ENCODE data around the gene LIF. TPM values are rescaled to one million over a fixed set of nuclear protein-coding genes. Genes with fewer than 3 reads are reported as not detected.

Gene LIF
- total and polyA plus RNA-seq, 2 of the 4 experiments (the other 2 are of a cell fraction) = 130 to 214 TPM

- H3K9me3 ChIP-seq (ENCODE audit: control insufficient read depth, insufficient read depth, low read length) = no peaks in the 10 kb centered on the region
- H3K23ac ChIP-seq (ENCODE audit: low read depth, low read length) = no peak overlapping the region
- no peak for ATAC-seq (ENCODE audit: low read depth)
- no CpG with 5 or more reads among the region's 7 CpGs for WGBS, 2 experiments (ENCODE audit: extremely low coverage in 2 of 2, insufficient read length in 1 of 2)
- H3K4me3 ChIP-seq (ENCODE audit: insufficient read depth, low read depth, low read length) = no peak overlapping the region
- no peak overlapping the region for H3K14ac ChIP-seq (replicated peaks; ENCODE audit: low read depth, low read length)
- 0 out of 4 replicates have a peak, but pooled peaks cover 0 to 5% of the 10 kb centered on the region in 2 experiments for H3K79me1 ChIP-seq (ENCODE audit: low read depth in 1 of 2, low read length in 2 of 2)
- no peak overlapping the region for H3K18ac ChIP-seq (ENCODE audit: low read depth, low read length)
- H3K27ac ChIP-seq (ENCODE audit: insufficient read depth, low read length) = no peak overlapping the region
- no peak overlapping the region for H2AK5ac ChIP-seq (ENCODE audit: low read depth, low read length)
- H2BK15ac ChIP-seq (ENCODE audit: low read depth, low read length) = no peak overlapping the region
- no TSS peak for BruUV-seq (replicated peaks)
- no peak overlapping the region for H2BK20ac ChIP-seq (ENCODE audit: low read depth, low read length)
- H3K4ac ChIP-seq (ENCODE audit: low read depth, low read length) = no peak overlapping the region
- H3K9me1 ChIP-seq (ENCODE audit: insufficient read depth, low read length) = peaks cover 8% of the 10 kb centered on the region
- peaks cover 3% of the 10 kb centered on the region; the same call in 1 of the 2 replicates for H4K20me1 ChIP-seq (ENCODE audit: insufficient read depth, low read length)
- no peak overlapping the region for H4K91ac ChIP-seq (ENCODE audit: insufficient read depth, low read depth, low read length)
- H3K56ac ChIP-seq (ENCODE audit: extremely low read depth, insufficient read depth, low read length) = no peak overlapping the region
- no peak overlapping the region for H4K5ac ChIP-seq (ENCODE audit: low read depth, low read length)
- no peaks in the 10 kb centered on the region for H3K27me3 ChIP-seq (ENCODE audit: control insufficient read depth, insufficient read depth, low read length)
- peaks cover 24% of the 10 kb centered on the region for H3K36me3 ChIP-seq (ENCODE audit: control insufficient read depth, insufficient read depth, low read length)
- dilution Hi-C loops (cut with HindIII; ENCODE audit: low sequenced_read_pairs, unreplicated experiment) = no loop called here
- peaks cover 9% of the 10 kb centered on the region for H3K4me1 ChIP-seq (ENCODE audit: control insufficient read depth, insufficient read depth, low read length)
- no peak overlapping the region for H2BK120ac ChIP-seq (ENCODE audit: low read depth, low read length)
- H4K8ac ChIP-seq (ENCODE audit: low read depth in 2 of 2, low read length in 2 of 2) = no peak overlapping the region
- DNase-seq = no peak
- TF ChIP-seq USF2 (IDR thresholded peaks at IDR 0.05; ENCODE audit: low read depth, low read length) = no peak
- TF ChIP-seq MAZ (IDR thresholded peaks at IDR 0.05; ENCODE audit: borderline replicate concordance, low read depth, low read length) = no peak
- TF ChIP-seq RAD21 (IDR thresholded peaks at IDR 0.05; ENCODE audit: low read length) = no peak
- H2AK9ac ChIP-seq (replicated peaks; ENCODE audit: low read depth, low read length, poor library complexity) = no peak overlapping the region
- ChIA-PET CTCF (no interaction called here), POLR2A (ENCODE audit: unreplicated experiment) (no interaction called here)
- H3K4me2 ChIP-seq (ENCODE audit: low read depth, low read length) = no peak overlapping the region
- H2BK5ac ChIP-seq (ENCODE audit: low read depth, low read length, poor library complexity, severe bottlenecking) = no peak overlapping the region
- intact Hi-C loops (cut with micrococcal nuclease) = no loop called here
- in situ Hi-C loops (cut with MboI; ENCODE audit: low sequenced_read_pairs) = no loop called here
- no peak overlapping the region for H2AFZ ChIP-seq (replicated peaks; ENCODE audit: low read length, poor library complexity)
- H3K9ac ChIP-seq (ENCODE audit: low read depth, low read length) = no peak overlapping the region
These were observed 36.1 kb upstream of the LIF start for GRCh38 chr22:30282616-30283046.
